ENCODE data around the gene PXYLP1. TPM values are rescaled to one million over a fixed set of nuclear protein-coding genes. Genes with fewer than 3 reads are reported as not detected.

Gene PXYLP1
- polyA plus RNA-seq, 3 donors, result 4.1 to 10.9 (median 5.8) TPM

DNA sequence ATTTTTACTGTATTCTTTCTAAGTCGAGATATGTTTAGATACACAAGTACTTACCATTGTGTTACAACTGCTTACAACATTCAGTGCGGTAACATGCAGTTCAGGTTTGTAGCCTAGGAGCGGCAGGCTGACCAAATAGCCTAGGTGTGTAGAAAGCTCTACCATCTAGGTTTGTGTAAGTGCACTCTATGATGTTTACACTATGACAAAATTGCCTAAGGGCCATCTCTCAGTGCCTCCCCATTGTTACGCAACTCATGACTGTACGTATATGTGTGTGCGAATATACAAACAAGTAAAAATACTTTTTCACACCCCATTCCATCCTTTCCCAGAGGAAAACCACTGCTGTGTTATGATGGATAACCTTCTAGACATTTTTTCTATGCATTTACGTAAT lies 44.3 kb downstream of the PXYLP1 start:
- no peaks in the 10 kb centered on the region for H3K79me2 ChIP-seq (ENCODE audit: insufficient read depth, low read length)
- Mint-ChIP-seq H3K4me3 (no peak overlapping the region), H3K27ac (no peak overlapping the region), H3K9me3 (no peaks in the 10 kb centered on the region), H3K36me3 (peaks cover 23 to 40% of the 10 kb centered on the region in 2 donors), H3K27me3 (ENCODE audit: low read depth in 3 of 3) (peaks cover 0 to 2% (median 0%) of the 10 kb centered on the region in 3 donors), H3K4me1 (peaks cover 22% of the 10 kb centered on the region)
- H3K36me3 ChIP-seq (replicated peaks in 1 of 2; ENCODE audit: control insufficient read depth in 1 of 2, insufficient read depth in 2 of 2, low read length in 2 of 2), result peaks cover 6 to 72% of the 10 kb centered on the region in 2 donors
- H3K4me1 ChIP-seq (ENCODE audit: control insufficient read depth in 1 of 2, insufficient read depth in 2 of 2, low read length in 2 of 2), result peaks cover 7 to 11% of the 10 kb centered on the region in 2 donors
- no peak overlapping the region for H3K27ac ChIP-seq (ENCODE audit: low read depth in 1 of 2, low read length in 2 of 2)
- H2AFZ ChIP-seq (ENCODE audit: insufficient read depth, low read depth, low read length, poor library complexity, severe bottlenecking), result no peak overlapping the region
- TF ChIP-seq, protein P1, sequence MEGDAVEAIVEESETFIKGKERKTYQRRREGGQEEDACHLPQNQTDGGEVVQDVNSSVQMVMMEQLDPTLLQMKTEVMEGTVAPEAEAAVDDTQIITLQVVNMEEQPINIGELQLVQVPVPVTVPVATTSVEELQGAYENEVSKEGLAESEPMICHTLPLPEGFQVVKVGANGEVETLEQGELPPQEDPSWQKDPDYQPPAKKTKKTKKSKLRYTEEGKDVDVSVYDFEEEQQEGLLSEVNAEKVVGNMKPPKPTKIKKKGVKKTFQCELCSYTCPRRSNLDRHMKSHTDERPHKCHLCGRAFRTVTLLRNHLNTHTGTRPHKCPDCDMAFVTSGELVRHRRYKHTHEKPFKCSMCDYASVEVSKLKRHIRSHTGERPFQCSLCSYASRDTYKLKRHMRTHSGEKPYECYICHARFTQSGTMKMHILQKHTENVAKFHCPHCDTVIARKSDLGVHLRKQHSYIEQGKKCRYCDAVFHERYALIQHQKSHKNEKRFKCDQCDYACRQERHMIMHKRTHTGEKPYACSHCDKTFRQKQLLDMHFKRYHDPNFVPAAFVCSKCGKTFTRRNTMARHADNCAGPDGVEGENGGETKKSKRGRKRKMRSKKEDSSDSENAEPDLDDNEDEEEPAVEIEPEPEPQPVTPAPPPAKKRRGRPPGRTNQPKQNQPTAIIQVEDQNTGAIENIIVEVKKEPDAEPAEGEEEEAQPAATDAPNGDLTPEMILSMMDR (IDR thresholded peaks at IDR 0.05), result no peak
- H3K4me2 ChIP-seq (replicated peaks; ENCODE audit: extremely low read depth, low read length, poor library complexity, severe bottlenecking), result no peak overlapping the region
- no CpG with 5 or more reads among the region's 7 CpGs for WGBS (ENCODE audit: insufficient coverage)
- H3K27me3 ChIP-seq (ENCODE audit: control insufficient read depth in 2 of 2, insufficient read depth in 2 of 2, low read length in 2 of 2), result no peaks in the 10 kb centered on the region
- intact Hi-C loops (cut with micrococcal nuclease), result no loop called here
- no peak overlapping the region for H3K9ac ChIP-seq (ENCODE audit: insufficient read depth, low read length, poor library complexity, severe bottlenecking)
- H3K4me3 ChIP-seq (replicated peaks in 1 of 3; ENCODE audit: low read depth in 2 of 3, low read length in 3 of 3), result no peak overlapping the region
- DNase-seq, result peak in 1 of 3 donors; percentile 27
- no peaks in the 10 kb centered on the region for H4K20me1 ChIP-seq (ENCODE audit: insufficient read depth, low read length)
- no peaks in the 10 kb centered on the region for H3K9me3 ChIP-seq (replicated peaks in 1 of 2; ENCODE audit: control insufficient read depth in 1 of 2, insufficient read depth in 1 of 2, low read length in 2 of 2)

DNA sequence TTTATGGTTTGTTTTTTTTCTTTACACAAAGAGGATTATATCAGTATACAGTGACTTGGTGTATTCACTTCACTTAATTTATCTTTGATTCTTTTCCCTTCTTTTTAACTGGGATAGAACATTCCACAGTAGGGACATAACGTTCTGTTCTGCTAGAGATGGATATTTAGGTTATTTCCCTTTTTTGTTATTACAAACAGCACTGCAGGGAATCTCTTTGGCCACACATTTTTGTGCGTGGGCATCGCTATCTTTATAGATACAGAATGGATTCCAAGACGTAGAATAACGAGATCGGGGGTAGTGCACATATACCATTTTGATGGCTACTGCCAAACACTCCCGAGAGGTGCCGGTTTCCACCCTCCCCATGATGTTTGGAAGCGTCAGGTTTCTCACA lies 44.8 kb downstream of the PXYLP1 start:
- Mint-ChIP-seq H3K4me1 (peaks cover 22% of the 10 kb centered on the region), H3K4me3 (no peak overlapping the region), H3K36me3 (peaks cover 27 to 43% of the 10 kb centered on the region in 2 donors), H3K9me3 (no peaks in the 10 kb centered on the region), H3K27me3 (ENCODE audit: low read depth in 3 of 3) (peaks cover 0 to 3% (median 0%) of the 10 kb centered on the region in 3 donors), H3K27ac (no peak overlapping the region)
- Histone ChIP-seq H3K27me3 (ENCODE audit: control insufficient read depth in 2 of 2, insufficient read depth in 2 of 2, low read length in 2 of 2) (no peaks in the 10 kb centered on the region), H3K4me3 (replicated peaks in 1 of 3; ENCODE audit: low read depth in 2 of 3, low read length in 3 of 3) (no peak overlapping the region), H3K27ac (ENCODE audit: low read depth in 1 of 2, low read length in 2 of 2) (no peak overlapping the region), H2AFZ (ENCODE audit: insufficient read depth, low read depth, low read length, poor library complexity, severe bottlenecking) (no peak overlapping the region), H3K4me1 (ENCODE audit: control insufficient read depth in 1 of 2, insufficient read depth in 2 of 2, low read length in 2 of 2) (peaks cover 7 to 11% of the 10 kb centered on the region in 2 donors), H3K79me2 (ENCODE audit: insufficient read depth, low read length) (no peaks in the 10 kb centered on the region), H3K9me3 (replicated peaks in 1 of 2; ENCODE audit: control insufficient read depth in 1 of 2, insufficient read depth in 1 of 2, low read length in 2 of 2) (no peaks in the 10 kb centered on the region), H3K36me3 (replicated peaks in 1 of 2; ENCODE audit: control insufficient read depth in 1 of 2, insufficient read depth in 2 of 2, low read length in 2 of 2) (peaks cover 6 to 72% of the 10 kb centered on the region in 2 donors), H3K4me2 (replicated peaks; ENCODE audit: extremely low read depth, low read length, poor library complexity, severe bottlenecking) (no peak overlapping the region), H4K20me1 (ENCODE audit: insufficient read depth, low read length) (no peaks in the 10 kb centered on the region), H3K9ac (ENCODE audit: insufficient read depth, low read length, poor library complexity, severe bottlenecking) (no peak overlapping the region)
- TF ChIP-seq, protein P1 (IDR thresholded peaks at IDR 0.05), result no peak
- no peak for DNase-seq
- intact Hi-C loops (cut with micrococcal nuclease), result no loop called here
- 94% methylated on average over 3 of the region's 9 CpGs for WGBS (ENCODE audit: insufficient coverage)
